OCI-LY3 (cell line): ENCODE results near the gene FRAT2.

ENCODE experiments used
- H2AFZ ChIP-seq: fragments of 200-600, 300-600 bp; shearing (Covaris generic); 2 replicates; pipeline ENCODE4 v1.6.0; 2014; ENCODE audit warnings: antibody characterized with exemption, low read depth, low read length
- H3K27ac ChIP-seq: fragments of 200-600, 300-600 bp; sonication (generic); 2 replicates; pipeline ENCODE4 v1.5.1; 2014; ENCODE audit warnings: mild to moderate bottlenecking, low read length, moderate library complexity, mixed read lengths
- H3K27me3 ChIP-seq: fragments of 200-600, 300-600 bp; sonication (generic); 2 replicates; pipeline ENCODE4 v1.6.1; 2014; ENCODE audit warnings: low read depth, low read length, mixed read lengths
- H3K36me3 ChIP-seq: fragments of 200-600, 300-600 bp; sonication (generic); replicated peaks from 2 replicates; pipeline ENCODE3; 2014; ENCODE audit warnings: low read depth, low read length, mixed read lengths
- H3K4me1 ChIP-seq: fragments of 300-600, 200-600 bp; sonication (generic); 2 replicates; pipeline ENCODE4 v1.6.1; 2014; ENCODE audit warnings: low read length, mixed read lengths
- H3K4me2 ChIP-seq: fragments of 200-600, 300-600 bp; sonication (generic); 2 replicates; pipeline ENCODE4 v1.6.1; 2014; ENCODE audit warnings: low read length, mixed read lengths
- H3K4me3 ChIP-seq: fragments of 300-600, 200-600 bp; sonication (generic); 2 replicates; pipeline ENCODE4 v1.5.1; 2014; ENCODE audit warnings: antibody characterized with exemption, mild to moderate bottlenecking, low read length, moderate library complexity
- H3K79me2 ChIP-seq: fragments of 300-600, 200-600 bp; shearing (Covaris generic); 2 replicates; pipeline ENCODE4 v1.6.1; 2014; ENCODE audit warnings: mild to moderate bottlenecking, low read length, mixed read lengths
- H3K9ac ChIP-seq: fragments of 300-600, 200-600 bp; shearing (Covaris generic); 2 replicates; pipeline ENCODE4 v1.6.0; 2014; ENCODE audit warnings: mild to moderate bottlenecking, low read length, moderate library complexity
- H3K9me3 ChIP-seq: fragments of 200-600, 300-600 bp; shearing (Covaris generic); 2 replicates; pipeline ENCODE4 v1.6.1; 2014; ENCODE audit warnings: low read length, mixed read lengths; ENCODE audit not compliant: insufficient read depth
- H4K20me1 ChIP-seq: fragments of 200-600, 300-600 bp; sonication (generic); 2 replicates; pipeline ENCODE4 v1.6.1; 2016; ENCODE audit warnings: low read length, mixed read lengths; ENCODE audit not compliant: insufficient read depth
- CTCF ChIP-seq: fragments of 200-600, 300-600 bp; sonication (generic); IDR thresholded peaks from 2 replicates; pipeline ENCODE4 v1.5.1; 2014; ENCODE audit warnings: antibody characterized with exemption, low read length, low read depth
- EZH2phosphoT487 ChIP-seq: fragments of 200-600 bp; shearing (Covaris generic); IDR thresholded peaks from 2 replicates; pipeline ENCODE4 v1.6.1; 2018; ENCODE audit warnings: antibody characterized with exemption, mixed run types, low read depth

The FRAT2 gene

GRCh38 chr10:97323501-97323900 is 11.0 kb downstream of the FRAT2 start:
- Histone ChIP-seq H4K20me1 (no peaks in the 10 kb centered on the region), H2AFZ (no peak overlapping the region), H3K9me3 (no peaks in the 10 kb centered on the region), H3K27ac (no peak overlapping the region), H3K79me2 (no peaks in the 10 kb centered on the region), H3K36me3 (no peaks in the 10 kb centered on the region), H3K9ac (no peak overlapping the region), H3K4me3 (no peak overlapping the region), H3K27me3 (no peaks in the 10 kb centered on the region), H3K4me1 (no peaks in the 10 kb centered on the region), H3K4me2 (no peak overlapping the region)
- no peak for TF ChIP-seq CTCF
- no peak for TF ChIP-seq EZH2phosphoT487

- no peak overlapping the region for H3K4me2 ChIP-seq
These were observed 12.7 kb downstream of the FRAT2 start for GRCh38 chr10:97321804-97322190.

GRCh38 chr10:97321032-97321803 is 13.3 kb downstream of the FRAT2 start:
- Histone ChIP-seq H3K4me3 (no peak overlapping the region), H3K4me1 (no peaks in the 10 kb centered on the region), H3K79me2 (no peaks in the 10 kb centered on the region), H2AFZ (no peak overlapping the region), H3K27me3 (no peaks in the 10 kb centered on the region), H3K9ac (no peak overlapping the region), H3K27ac (no peak overlapping the region), H3K4me2 (no peak overlapping the region), H3K9me3 (no peaks in the 10 kb centered on the region), H4K20me1 (no peaks in the 10 kb centered on the region), H3K36me3 (no peaks in the 10 kb centered on the region)
- no peak for TF ChIP-seq CTCF
- no peak for TF ChIP-seq EZH2phosphoT487

More at GRCh38 chr10:97321804-97322190, 12.7 kb downstream of the FRAT2 start:
- no peaks in the 10 kb centered on the region for H3K36me3 ChIP-seq
- H3K9ac ChIP-seq = no peak overlapping the region
- no peak overlapping the region for H3K27ac ChIP-seq
- no peaks in the 10 kb centered on the region for H3K79me2 ChIP-seq
- no peak for TF ChIP-seq EZH2phosphoT487
- no peak for TF ChIP-seq CTCF
- no peak overlapping the region for H3K4me3 ChIP-seq
- no peaks in the 10 kb centered on the region for H3K9me3 ChIP-seq
- H4K20me1 ChIP-seq = no peaks in the 10 kb centered on the region
- H3K27me3 ChIP-seq = no peaks in the 10 kb centered on the region
- H3K4me1 ChIP-seq = no peaks in the 10 kb centered on the region
- no peak overlapping the region for H2AFZ ChIP-seq

GRCh38 chr10:97320480-97321031 is 14.0 kb downstream of the FRAT2 start:
- H4K20me1 ChIP-seq = no peaks in the 10 kb centered on the region
- TF ChIP-seq CTCF = no peak
- TF ChIP-seq EZH2phosphoT487 = no peak
- H2AFZ ChIP-seq = no peak overlapping the region
- H3K79me2 ChIP-seq = no peaks in the 10 kb centered on the region
- no peak overlapping the region for H3K4me3 ChIP-seq
- H3K9ac ChIP-seq = no peak overlapping the region
- no peaks in the 10 kb centered on the region for H3K4me1 ChIP-seq
- H3K36me3 ChIP-seq = no peaks in the 10 kb centered on the region
- H3K9me3 ChIP-seq = no peaks in the 10 kb centered on the region
- no peak overlapping the region for H3K4me2 ChIP-seq
- no peak overlapping the region for H3K27ac ChIP-seq
- H3K27me3 ChIP-seq = no peaks in the 10 kb centered on the region
